ENCODE data around the gene ETV3. TPM values are rescaled to one million over a fixed set of nuclear protein-coding genes. Genes with fewer than 3 reads are reported as not detected.

ETV3 gene
- total and polyA plus RNA-seq, 2 of the 13 experiments (the other 11 are each of a cell fraction or from before 2014, with no cell fraction given) = 4.2 to 5.8 TPM

- peak; percentile 56 for TF ChIP-seq ZNF574 (CRISPR knock-in tag; IDR thresholded peaks at IDR 0.05)
- 0 out of 2 replicates have a peak, but pooled peaks have one; percentile 24 for TF ChIP-seq ZNF121 (CRISPR knock-in tag; IDR thresholded peaks at IDR 0.05)
- peak; percentile 53 for TF ChIP-seq SMC3 (IDR thresholded peaks at IDR 0.05; ENCODE audit: low read length)
- peak; percentile 38; the same call in 1 of the 2 replicates for TF ChIP-seq ZNF331 (CRISPR knock-in tag; IDR thresholded peaks at IDR 0.05)
- peak; percentile 63 for TF ChIP-seq TEAD3 (CRISPR knock-in tag; optimal IDR thresholded peaks at IDR 0.05; ENCODE audit: borderline replicate concordance)
- TF ChIP-seq ZFP91 (CRISPR knock-in tag; IDR thresholded peaks at IDR 0.05; ENCODE audit: borderline replicate concordance) = peak; percentile 70
- TF ChIP-seq FOXA3 (CRISPR knock-in tag; IDR thresholded peaks at IDR 0.05) = 0 out of 2 replicates have a peak, but pooled peaks have one; percentile 12
- TF ChIP-seq ZNF280B (CRISPR knock-in tag; IDR thresholded peaks at IDR 0.05; ENCODE audit: borderline replicate concordance) = peak; percentile 74; the same call in 1 of the 2 replicates
- TF ChIP-seq CTCF (CRISPR knock-in tag; IDR thresholded peaks at IDR 0.05) = peak; percentile 93
- no peak for TF ChIP-seq JUNB (CRISPR knock-in tag; IDR thresholded peaks at IDR 0.05; ENCODE audit: borderline replicate concordance)
- no peak for TF ChIP-seq NCOA5 (CRISPR knock-in tag; IDR thresholded peaks at IDR 0.05)
- no peak for TF ChIP-seq MEIS1 (CRISPR knock-in tag; IDR thresholded peaks at IDR 0.05; ENCODE audit: borderline replicate concordance)
- peak; percentile 46; the same call in 1 of the 2 replicates for TF ChIP-seq GATAD2A (CRISPR knock-in tag; IDR thresholded peaks at IDR 0.05)
- no peak for TF ChIP-seq MAZ (IDR thresholded peaks at IDR 0.05; ENCODE audit: borderline replicate concordance, low read depth, low read length)
- TF ChIP-seq MAZ (CRISPR knock-in tag; IDR thresholded peaks at IDR 0.05; ENCODE audit: low read depth) = 0 out of 2 replicates have a peak, but pooled peaks have one; percentile 53
- TF ChIP-seq LCORL (IDR thresholded peaks at IDR 0.05) = no peak
- 0 out of 2 replicates have a peak, but pooled peaks have one; percentile 18 for TF ChIP-seq LCORL (CRISPR knock-in tag; IDR thresholded peaks at IDR 0.05)
- 0 out of 2 replicates have a peak, but pooled peaks have one; percentile 18 for TF ChIP-seq RXRB (CRISPR knock-in tag; IDR thresholded peaks at IDR 0.05; ENCODE audit: borderline replicate concordance)
- peak; percentile 45 to 77; a peak in 2 of 4 replicates for TF ChIP-seq HMGXB4 (CRISPR knock-in tag; IDR thresholded peaks at IDR 0.05; ENCODE audit: borderline replicate concordance in 1 of 2, low read depth in 1 of 2)
Observed at GRCh38 chr1:157073944-157074685, 64.1 kb downstream of the ETV3 start (continued).
